GM12864 (cell line): ENCODE data around the gene HOXA10.

ENCODE experiments used
- DNase-seq: peaks from one replicate; pipeline ENCODE4 v3.0.0-alpha.2; 2011; ENCODE audit warnings: low read depth
- H3K4me3 ChIP-seq: 2 replicates; pipeline ENCODE4 v1.5.1; 2011; ENCODE audit warnings: mild to moderate bottlenecking, low read depth, low read length, control low read depth
- TF ChIP-seq, protein P1 (sequence below): IDR thresholded peaks from 2 replicates; pipeline ENCODE4 v1.5.1; 2011; ENCODE audit warnings: low read depth, mild to moderate bottlenecking, moderate library complexity, low read length, control low read depth, inconsistent platforms; ENCODE audit errors: missing control alignments

HOXA10 gene

GRCh38 chr7:27124096-27124901, 49.8 kb downstream of the HOXA10 start:
- DNase-seq = no peak
- TF ChIP-seq, protein P1, sequence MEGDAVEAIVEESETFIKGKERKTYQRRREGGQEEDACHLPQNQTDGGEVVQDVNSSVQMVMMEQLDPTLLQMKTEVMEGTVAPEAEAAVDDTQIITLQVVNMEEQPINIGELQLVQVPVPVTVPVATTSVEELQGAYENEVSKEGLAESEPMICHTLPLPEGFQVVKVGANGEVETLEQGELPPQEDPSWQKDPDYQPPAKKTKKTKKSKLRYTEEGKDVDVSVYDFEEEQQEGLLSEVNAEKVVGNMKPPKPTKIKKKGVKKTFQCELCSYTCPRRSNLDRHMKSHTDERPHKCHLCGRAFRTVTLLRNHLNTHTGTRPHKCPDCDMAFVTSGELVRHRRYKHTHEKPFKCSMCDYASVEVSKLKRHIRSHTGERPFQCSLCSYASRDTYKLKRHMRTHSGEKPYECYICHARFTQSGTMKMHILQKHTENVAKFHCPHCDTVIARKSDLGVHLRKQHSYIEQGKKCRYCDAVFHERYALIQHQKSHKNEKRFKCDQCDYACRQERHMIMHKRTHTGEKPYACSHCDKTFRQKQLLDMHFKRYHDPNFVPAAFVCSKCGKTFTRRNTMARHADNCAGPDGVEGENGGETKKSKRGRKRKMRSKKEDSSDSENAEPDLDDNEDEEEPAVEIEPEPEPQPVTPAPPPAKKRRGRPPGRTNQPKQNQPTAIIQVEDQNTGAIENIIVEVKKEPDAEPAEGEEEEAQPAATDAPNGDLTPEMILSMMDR = no peak
- no peak overlapping the region for H3K4me3 ChIP-seq

GRCh38 chr7:27123477-27124053, 50.6 kb downstream of the HOXA10 start:
- TF ChIP-seq, protein P1 = no peak
- H3K4me3 ChIP-seq = no peak overlapping the region
- no peak for DNase-seq

DNA sequence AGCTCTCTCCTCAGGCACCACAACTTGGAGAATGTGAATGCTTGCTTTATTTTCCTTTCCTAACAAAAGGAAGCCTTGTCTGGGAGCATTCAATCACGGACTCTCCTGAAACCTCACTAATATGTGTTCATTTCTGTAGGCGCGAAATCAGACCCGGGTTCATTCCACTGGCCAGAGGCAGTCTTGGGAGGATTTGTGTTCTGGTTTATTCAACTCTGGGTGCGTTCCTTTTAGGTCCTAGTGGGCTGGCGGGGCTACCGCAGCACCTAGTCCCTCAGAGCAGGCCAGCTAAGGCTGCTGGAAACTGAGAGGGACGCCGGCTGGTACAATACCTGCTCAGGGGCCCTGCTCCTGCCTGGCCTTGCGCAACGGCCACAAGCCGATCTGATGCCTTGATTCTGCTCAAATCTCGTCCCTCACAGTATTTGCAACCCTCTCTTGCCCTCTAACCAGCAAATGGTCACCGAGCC, 51.1 kb downstream of the HOXA10 start:
- H3K4me3 ChIP-seq = no peak overlapping the region
- DNase-seq = no peak
- TF ChIP-seq, protein P1 = no peak

- TF ChIP-seq, protein P1 = no peak
- DNase-seq = no peak
- H3K4me3 ChIP-seq = no peak overlapping the region
These were observed 51.8 kb downstream of the HOXA10 start for GRCh38 chr7:27122077-27122910.

DNA sequence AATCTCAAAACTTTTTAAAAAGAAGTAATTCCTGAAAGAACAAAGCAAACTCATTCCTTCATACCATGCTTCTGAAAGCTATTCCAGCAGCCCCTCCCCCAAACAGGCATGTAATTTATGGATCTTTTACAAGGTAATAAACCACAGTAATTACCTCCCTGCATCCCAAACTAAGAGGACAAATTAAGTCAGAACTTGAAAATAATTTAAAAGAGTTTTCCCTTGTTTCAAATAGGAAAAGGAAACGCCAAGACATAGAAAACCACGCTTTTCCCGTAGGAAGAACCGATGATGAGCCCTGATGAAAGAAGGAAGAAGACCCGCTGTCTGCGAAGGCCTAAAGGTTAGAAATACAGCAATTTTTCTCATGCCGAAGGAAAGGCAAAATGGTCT, 52.4 kb downstream of the HOXA10 start:
- TF ChIP-seq, protein P1 = no peak
- no peak for DNase-seq
- H3K4me3 ChIP-seq = no peak overlapping the region
